ENCODE data around the gene TMEM115.
"Not testable (repeated sequence)": the region's sequence is repeated elsewhere in the genome, so short reads cannot be mapped to it uniquely, and the experiment has no call there.

Gene TMEM115

GRCh38 chr3:50316657-50317242 is 42.6 kb downstream of the TMEM115 start:
- DNase-seq (ENCODE audit: low read depth), result no peak

- no peak for DNase-seq (ENCODE audit: low read depth)
Observed at GRCh38 chr3:50314816-50315215, 44.5 kb downstream of the TMEM115 start.

- no peak for DNase-seq (ENCODE audit: low read depth)
Observed at GRCh38 chr3:50314342-50314741, 45.0 kb downstream of the TMEM115 start.

- not testable (repeated sequence) for DNase-seq (ENCODE audit: low read depth)
Observed at GRCh38 chr3:50312041-50312440, 47.3 kb downstream of the TMEM115 start.
